Measurements from ENCODE around the gene SLC16A2.
"Not testable (repeated sequence)": the region's sequence is repeated elsewhere in the genome, so short reads cannot be mapped to it uniquely, and the experiment has no call there.

Gene SLC16A2

GRCh38 chrX:74467656-74468055 lies 46.4 kb downstream of the SLC16A2 start:
- no peak for TF ChIP-seq EZH2phosphoT487 (IDR thresholded peaks at IDR 0.05; ENCODE audit: low read length)
- no peak for TF ChIP-seq CTCF (IDR thresholded peaks at IDR 0.05; ENCODE audit: low read length)
- no peak for TF ChIP-seq EZH2 (optimal IDR thresholded peaks at IDR 0.05; ENCODE audit: low read depth, low read length)
- Histone ChIP-seq H4K20me1 (ENCODE audit: insufficient read depth, low read length) (no peaks in the 10 kb centered on the region), H3K79me2 (ENCODE audit: low read length) (no peaks in the 10 kb centered on the region), H3K27me3 (replicated peaks; ENCODE audit: insufficient read depth, low read length) (no peaks in the 10 kb centered on the region), H3K9me2 (replicated peaks; ENCODE audit: insufficient read depth, low read length) (no peaks in the 10 kb centered on the region), H2AFZ (ENCODE audit: low read length) (no peak overlapping the region), H3K4me3 (ENCODE audit: low read length) (no peak overlapping the region), H3K36me3 (replicated peaks; ENCODE audit: insufficient read depth, low read length) (no peaks in the 10 kb centered on the region), H3K27ac (ENCODE audit: low read length) (no peak overlapping the region), H3F3A (ENCODE audit: insufficient read depth, low read length) (no peaks in the 10 kb centered on the region), H3K9me3 (replicated peaks; ENCODE audit: insufficient read depth, low read length) (no peaks in the 10 kb centered on the region), H3K9ac (ENCODE audit: low read length) (no peak overlapping the region), H3K4me1 (ENCODE audit: low read length) (no peaks in the 10 kb centered on the region), H3K4me2 (ENCODE audit: low read depth, low read length) (no peak overlapping the region)
- no peak for DNase-seq

- not testable (repeated sequence) for H3K9me2 ChIP-seq (replicated peaks; ENCODE audit: insufficient read depth, low read length); H3K9me3 ChIP-seq (replicated peaks; ENCODE audit: insufficient read depth, low read length); H3K4me1 ChIP-seq (ENCODE audit: low read length); H3F3A ChIP-seq (ENCODE audit: insufficient read depth, low read length); H3K4me2 ChIP-seq (ENCODE audit: low read depth, low read length); H3K9ac ChIP-seq (ENCODE audit: low read length); H3K27ac ChIP-seq (ENCODE audit: low read length); H2AFZ ChIP-seq (ENCODE audit: low read length); DNase-seq; H4K20me1 ChIP-seq (ENCODE audit: insufficient read depth, low read length); H3K79me2 ChIP-seq (ENCODE audit: low read length); H3K36me3 ChIP-seq (replicated peaks; ENCODE audit: insufficient read depth, low read length); H3K4me3 ChIP-seq (ENCODE audit: low read length); H3K27me3 ChIP-seq (replicated peaks; ENCODE audit: insufficient read depth, low read length)
These were observed 51.8 kb downstream of the SLC16A2 start for GRCh38 chrX:74473116-74473515.

- Histone ChIP-seq H3K36me3 (replicated peaks; ENCODE audit: insufficient read depth, low read length) (no peaks in the 10 kb centered on the region), H3K9me3 (replicated peaks; ENCODE audit: insufficient read depth, low read length) (no peaks in the 10 kb centered on the region), H3K4me3 (ENCODE audit: low read length) (no peak overlapping the region), H3K9ac (ENCODE audit: low read length) (no peak overlapping the region), H3F3A (ENCODE audit: insufficient read depth, low read length) (no peaks in the 10 kb centered on the region), H3K9me2 (replicated peaks; ENCODE audit: insufficient read depth, low read length) (no peaks in the 10 kb centered on the region), H3K79me2 (ENCODE audit: low read length) (no peaks in the 10 kb centered on the region), H3K4me1 (ENCODE audit: low read length) (no peaks in the 10 kb centered on the region), H3K27me3 (replicated peaks; ENCODE audit: insufficient read depth, low read length) (no peaks in the 10 kb centered on the region), H2AFZ (ENCODE audit: low read length) (no peak overlapping the region), H3K4me2 (ENCODE audit: low read depth, low read length) (no peak overlapping the region), H4K20me1 (ENCODE audit: insufficient read depth, low read length) (no peaks in the 10 kb centered on the region), H3K27ac (ENCODE audit: low read length) (no peak overlapping the region)
- DNase-seq = no peak
- TF ChIP-seq EZH2 (optimal IDR thresholded peaks at IDR 0.05; ENCODE audit: low read depth, low read length) (no peak), EZH2phosphoT487 (IDR thresholded peaks at IDR 0.05; ENCODE audit: low read length) (no peak), CTCF (IDR thresholded peaks at IDR 0.05; ENCODE audit: low read length) (no peak)
These were observed 69.0 kb downstream of the SLC16A2 start for GRCh38 chrX:74490247-74490646.

- Histone ChIP-seq H3K4me2 (ENCODE audit: low read depth, low read length) (no peak overlapping the region), H3K4me3 (ENCODE audit: low read length) (no peak overlapping the region), H3K36me3 (replicated peaks; ENCODE audit: insufficient read depth, low read length) (no peaks in the 10 kb centered on the region), H3K27me3 (replicated peaks; ENCODE audit: insufficient read depth, low read length) (no peaks in the 10 kb centered on the region), H3K79me2 (ENCODE audit: low read length) (no peaks in the 10 kb centered on the region), H3K9ac (ENCODE audit: low read length) (no peak overlapping the region), H3K9me3 (replicated peaks; ENCODE audit: insufficient read depth, low read length) (no peaks in the 10 kb centered on the region), H3F3A (ENCODE audit: insufficient read depth, low read length) (no peaks in the 10 kb centered on the region), H4K20me1 (ENCODE audit: insufficient read depth, low read length) (no peaks in the 10 kb centered on the region), H2AFZ (ENCODE audit: low read length) (no peak overlapping the region), H3K4me1 (ENCODE audit: low read length) (no peaks in the 10 kb centered on the region), H3K9me2 (replicated peaks; ENCODE audit: insufficient read depth, low read length) (no peaks in the 10 kb centered on the region), H3K27ac (ENCODE audit: low read length) (no peak overlapping the region)
- no peak for DNase-seq
- TF ChIP-seq EZH2phosphoT487 (IDR thresholded peaks at IDR 0.05; ENCODE audit: low read length) (no peak), CTCF (IDR thresholded peaks at IDR 0.05; ENCODE audit: low read length) (no peak), EZH2 (optimal IDR thresholded peaks at IDR 0.05; ENCODE audit: low read depth, low read length) (no peak)
These were observed 71.5 kb downstream of the SLC16A2 start for GRCh38 chrX:74492720-74493201.

All from MM.1S (cell line).